ENCODE results near the gene STRAP.

DNA sequence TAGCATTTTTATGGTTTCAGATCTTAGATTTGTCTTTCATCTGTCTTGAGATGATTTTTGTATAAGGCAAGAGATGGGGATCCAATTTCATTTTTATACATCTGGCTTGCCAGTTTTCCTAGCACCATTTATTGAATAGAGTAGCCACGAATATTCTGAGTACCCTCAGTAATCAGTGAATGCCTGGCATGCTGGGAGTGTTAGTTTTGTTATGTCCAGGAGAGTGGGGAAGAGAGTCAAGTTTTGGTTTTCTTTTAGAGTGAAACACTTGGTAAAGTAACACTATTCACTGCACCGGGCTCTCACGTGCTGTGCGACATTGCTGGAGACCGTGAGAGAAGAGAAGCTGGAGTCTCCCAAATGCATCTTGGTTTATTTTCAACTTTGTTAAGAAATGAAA lies 60.3 kb downstream of the STRAP start:
- TF ChIP-seq, protein P1, sequence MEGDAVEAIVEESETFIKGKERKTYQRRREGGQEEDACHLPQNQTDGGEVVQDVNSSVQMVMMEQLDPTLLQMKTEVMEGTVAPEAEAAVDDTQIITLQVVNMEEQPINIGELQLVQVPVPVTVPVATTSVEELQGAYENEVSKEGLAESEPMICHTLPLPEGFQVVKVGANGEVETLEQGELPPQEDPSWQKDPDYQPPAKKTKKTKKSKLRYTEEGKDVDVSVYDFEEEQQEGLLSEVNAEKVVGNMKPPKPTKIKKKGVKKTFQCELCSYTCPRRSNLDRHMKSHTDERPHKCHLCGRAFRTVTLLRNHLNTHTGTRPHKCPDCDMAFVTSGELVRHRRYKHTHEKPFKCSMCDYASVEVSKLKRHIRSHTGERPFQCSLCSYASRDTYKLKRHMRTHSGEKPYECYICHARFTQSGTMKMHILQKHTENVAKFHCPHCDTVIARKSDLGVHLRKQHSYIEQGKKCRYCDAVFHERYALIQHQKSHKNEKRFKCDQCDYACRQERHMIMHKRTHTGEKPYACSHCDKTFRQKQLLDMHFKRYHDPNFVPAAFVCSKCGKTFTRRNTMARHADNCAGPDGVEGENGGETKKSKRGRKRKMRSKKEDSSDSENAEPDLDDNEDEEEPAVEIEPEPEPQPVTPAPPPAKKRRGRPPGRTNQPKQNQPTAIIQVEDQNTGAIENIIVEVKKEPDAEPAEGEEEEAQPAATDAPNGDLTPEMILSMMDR (IDR thresholded peaks at IDR 0.05): no peak
- TF ChIP-seq EP300 (IDR thresholded peaks at IDR 0.05) (no peak), POLR2A (IDR thresholded peaks at IDR 0.05) (no peak)
